Fibroblast of lung (primary cell): ENCODE measurements around the gene GPC5.

Experiments
- EZH2 ChIP-seq: IDR thresholded peaks from 2 replicates; pipeline ENCODE4 v1.5.1; 2012; ENCODE audit warnings: low read length, control low read depth, mild to moderate bottlenecking; ENCODE audit errors: missing control alignments
- TF ChIP-seq, protein P1 (sequence below), 2 donors: IDR thresholded peaks in 1 of 2; conservative IDR thresholded peaks in 1 of 2; 1 replicate in 1 of 2; 2 replicates in 1 of 2; pipeline ENCODE4 v1.5.1; 2011 to 2012; ENCODE audit warnings: low read length in 2 of 2, control low read depth in 1 of 2, inconsistent platforms in 1 of 2, low read depth in 1 of 2, mild to moderate bottlenecking in 1 of 2

DNA sequence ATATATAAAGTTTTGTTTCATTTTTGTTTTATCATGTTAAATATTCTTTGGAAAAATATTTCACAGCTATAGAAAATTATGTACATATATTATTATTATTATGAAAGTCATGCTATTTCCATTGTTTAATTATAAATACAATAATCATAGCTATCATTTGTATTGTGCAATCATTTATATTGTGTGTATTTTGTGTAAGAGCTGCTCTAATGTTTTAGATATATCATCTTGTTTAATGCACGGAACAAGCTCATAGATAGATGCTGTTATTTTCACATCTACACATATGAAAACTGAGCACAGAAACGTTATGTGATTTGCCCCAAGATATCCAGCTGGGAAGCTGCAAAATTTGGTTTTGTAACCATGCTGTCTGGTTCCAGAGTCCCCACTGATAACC lies 111.6 kb downstream of the GPC5 start:
- TF ChIP-seq, protein P1, sequence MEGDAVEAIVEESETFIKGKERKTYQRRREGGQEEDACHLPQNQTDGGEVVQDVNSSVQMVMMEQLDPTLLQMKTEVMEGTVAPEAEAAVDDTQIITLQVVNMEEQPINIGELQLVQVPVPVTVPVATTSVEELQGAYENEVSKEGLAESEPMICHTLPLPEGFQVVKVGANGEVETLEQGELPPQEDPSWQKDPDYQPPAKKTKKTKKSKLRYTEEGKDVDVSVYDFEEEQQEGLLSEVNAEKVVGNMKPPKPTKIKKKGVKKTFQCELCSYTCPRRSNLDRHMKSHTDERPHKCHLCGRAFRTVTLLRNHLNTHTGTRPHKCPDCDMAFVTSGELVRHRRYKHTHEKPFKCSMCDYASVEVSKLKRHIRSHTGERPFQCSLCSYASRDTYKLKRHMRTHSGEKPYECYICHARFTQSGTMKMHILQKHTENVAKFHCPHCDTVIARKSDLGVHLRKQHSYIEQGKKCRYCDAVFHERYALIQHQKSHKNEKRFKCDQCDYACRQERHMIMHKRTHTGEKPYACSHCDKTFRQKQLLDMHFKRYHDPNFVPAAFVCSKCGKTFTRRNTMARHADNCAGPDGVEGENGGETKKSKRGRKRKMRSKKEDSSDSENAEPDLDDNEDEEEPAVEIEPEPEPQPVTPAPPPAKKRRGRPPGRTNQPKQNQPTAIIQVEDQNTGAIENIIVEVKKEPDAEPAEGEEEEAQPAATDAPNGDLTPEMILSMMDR (conservative IDR thresholded peaks at IDR 0.05 in 1 of 2, IDR thresholded peaks at IDR 0.05 in 1 of 2; ENCODE audit: low read depth in 1 of 2, low read length in 2 of 2): no peak
- TF ChIP-seq EZH2: no peak
